GM19452 (cell line): ENCODE data around the gene P4HTM.

ENCODE experiments used
- ATAC-seq: cut with Tn5 transposase; IDR thresholded peaks from one replicate; pipeline ENCODE4 v1.9.1; 2021; ENCODE audit not compliant: unreplicated experiment

P4HTM gene

DNA sequence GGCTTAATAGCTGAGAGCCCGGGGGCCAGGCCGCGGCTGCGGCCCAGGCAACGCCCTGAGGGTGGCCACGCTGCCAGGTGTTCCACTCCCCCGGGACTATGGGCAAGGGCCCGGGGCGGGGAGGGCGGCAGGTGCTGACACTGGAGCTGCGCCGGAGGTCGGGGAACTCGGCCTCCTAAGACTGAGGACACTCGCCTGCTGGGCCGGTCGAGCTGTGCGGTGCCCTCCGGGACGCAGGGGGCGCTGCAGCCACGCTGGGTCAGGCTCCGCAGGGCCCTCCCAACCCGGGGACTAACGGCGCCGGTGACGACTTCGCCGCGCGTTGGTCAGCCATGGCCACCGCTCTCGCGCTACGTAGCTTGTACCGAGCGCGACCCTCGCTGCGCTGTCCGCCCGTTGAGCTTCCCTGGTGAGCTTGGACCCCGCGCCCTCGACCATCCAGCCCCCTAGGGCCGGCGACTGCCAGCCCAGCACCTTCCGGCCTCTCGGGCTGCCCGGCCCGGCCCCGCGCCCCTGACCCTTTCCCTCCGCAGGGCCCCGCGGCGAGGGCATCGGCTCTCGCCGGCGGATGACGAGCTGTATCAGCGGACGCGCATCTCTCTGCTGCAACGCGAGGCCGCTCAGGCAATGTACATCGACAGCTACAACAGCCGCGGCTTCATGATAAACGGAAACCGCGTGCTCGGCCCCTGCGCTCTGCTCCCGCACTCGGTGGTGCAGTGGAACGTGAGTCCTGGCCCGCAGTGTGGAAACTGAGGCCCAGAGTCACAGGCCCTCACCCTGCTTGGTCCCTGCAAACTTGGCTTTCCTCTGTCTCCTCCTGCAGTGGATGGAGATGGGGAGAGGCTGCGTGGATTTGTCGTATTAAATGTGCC, 32.0 kb downstream of the P4HTM start, which contains the start of gene NDUFAF3:
TSS of gene NDUFAF3 (plus strand) at position 309 of the 875 bp plus-strand sequence. CDS start at position 333, 24 bp downstream.
- ATAC-seq = peak; percentile 50

- ATAC-seq = no peak
Measured at GRCh38 chr3:49022688-49023171, 32.7 kb downstream of the P4HTM start.

DNA sequence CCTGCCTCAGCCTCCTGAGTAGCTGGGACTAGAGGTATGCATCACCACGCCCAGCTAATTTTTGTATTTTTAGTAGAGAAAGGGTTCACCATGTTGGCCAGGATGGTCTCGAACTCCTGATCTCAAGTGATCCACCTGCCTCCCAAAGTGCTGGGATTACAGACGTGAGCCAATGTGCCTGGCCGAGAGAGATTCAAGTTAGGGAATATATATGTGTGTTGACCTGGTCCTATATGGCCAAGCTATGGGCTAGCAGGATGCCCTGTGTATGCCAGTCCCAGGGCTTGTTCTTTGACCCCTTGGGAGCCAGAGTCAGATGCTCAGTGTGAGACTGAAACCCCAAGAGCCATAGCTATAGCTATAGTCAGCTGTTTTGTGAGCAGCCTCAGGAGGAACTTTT, 33.7 kb downstream of the P4HTM start:
- ATAC-seq = no peak

DNA sequence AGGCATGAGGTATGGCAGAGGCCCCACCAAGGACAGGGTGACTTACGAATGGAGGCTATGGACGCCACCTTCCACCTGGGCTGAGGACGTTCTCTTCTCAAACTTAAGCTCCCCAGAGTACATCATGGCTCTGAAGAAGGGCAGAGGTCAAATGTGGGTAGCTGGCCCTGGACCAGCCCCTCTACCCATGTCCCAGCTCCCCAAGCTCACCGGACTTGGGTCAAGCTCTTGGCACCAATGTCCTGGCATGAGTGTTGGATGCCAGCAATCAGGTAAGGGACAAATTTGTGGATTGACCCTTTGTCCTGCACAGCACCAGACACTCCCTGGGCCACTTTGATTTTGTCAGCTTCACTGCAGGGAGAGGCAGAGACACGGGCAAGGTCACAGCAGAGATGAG, 34.4 kb downstream of the P4HTM start:
- no peak for ATAC-seq

- ATAC-seq = no peak
Measured at GRCh38 chr3:49025005-49025792, 35.2 kb downstream of the P4HTM start.

GRCh38 chr3:49025793-49026520, 35.9 kb downstream of the P4HTM start:
- ATAC-seq = no peak

GRCh38 chr3:49026536-49026935, 36.5 kb downstream of the P4HTM start:
- ATAC-seq = no peak

DNA sequence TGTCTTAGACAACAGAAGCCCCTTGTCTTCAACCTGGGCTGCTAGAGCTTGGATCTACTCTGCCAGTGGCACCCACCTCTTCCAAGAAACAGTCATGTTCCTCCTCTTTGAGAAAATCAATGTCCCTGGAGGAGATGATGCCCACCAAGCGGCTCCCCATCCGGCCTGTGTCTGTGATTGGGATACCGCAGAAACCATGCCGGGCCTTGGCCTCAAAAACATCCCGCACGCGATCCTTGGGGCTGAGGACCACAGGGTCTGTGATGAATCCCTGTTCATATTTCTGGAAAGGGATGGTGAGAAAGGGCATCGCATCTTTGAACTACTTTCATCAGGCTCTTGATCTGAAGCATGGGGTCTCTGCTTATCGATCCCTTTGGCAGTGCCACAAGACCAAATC, 37.6 kb downstream of the P4HTM start:
- no peak for ATAC-seq

- no peak for ATAC-seq
Measured at GRCh38 chr3:49028298-49028672, 38.2 kb downstream of the P4HTM start.

DNA sequence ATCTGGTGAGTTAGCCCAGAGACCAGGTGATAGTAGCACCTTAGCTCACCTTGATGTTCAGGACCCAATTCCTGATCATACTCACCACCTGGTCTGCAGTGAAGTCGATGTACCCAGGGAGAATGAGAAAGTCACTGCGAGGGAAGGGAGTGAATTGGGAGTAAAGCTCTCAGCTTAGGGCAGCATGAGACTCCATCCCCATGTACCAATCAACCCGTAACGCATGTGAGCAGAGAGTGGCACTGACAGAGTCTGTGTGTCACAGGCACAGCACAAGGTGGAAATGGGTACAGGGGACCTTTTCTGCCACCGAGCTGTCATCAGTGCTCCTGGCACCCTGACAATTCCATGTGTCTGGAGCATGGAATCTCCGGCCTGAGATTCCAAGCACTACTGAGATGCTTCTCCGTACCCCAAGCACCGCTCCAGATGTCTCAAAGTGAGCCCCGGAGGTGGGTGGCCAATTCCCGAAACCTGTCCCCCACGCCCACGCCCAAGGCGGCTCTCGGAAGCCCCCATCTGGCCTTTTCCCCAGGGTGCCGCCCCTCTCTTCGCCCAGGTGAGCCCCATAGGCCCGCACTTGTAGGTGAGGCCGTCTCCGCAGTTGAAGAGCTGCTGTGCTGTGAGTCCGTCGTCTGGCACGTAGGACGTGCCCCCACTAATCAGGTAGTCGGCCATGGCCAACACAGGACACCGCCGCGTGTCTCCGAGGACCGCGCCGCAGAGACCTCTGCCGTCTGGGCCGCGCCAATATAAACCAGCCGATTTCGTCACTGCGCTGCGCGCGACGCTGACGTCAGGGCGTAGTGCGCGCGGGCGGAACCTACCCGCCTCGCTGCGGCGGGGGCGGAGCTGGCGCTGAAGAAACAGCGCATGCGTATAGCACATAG, 38.9 kb downstream of the P4HTM start, which contains the start of gene IMPDH2:
TSS of gene IMPDH2 (minus strand) at position 726 of the 890 bp plus-strand sequence. CDS start at position 678, 48 bp downstream.
- ATAC-seq = peak; percentile 93

- no peak for ATAC-seq
Measured at GRCh38 chr3:49029563-49029884, 39.5 kb downstream of the P4HTM start.

- ATAC-seq = no peak
Measured at GRCh38 chr3:49030321-49030720, 40.3 kb downstream of the P4HTM start.

DNA sequence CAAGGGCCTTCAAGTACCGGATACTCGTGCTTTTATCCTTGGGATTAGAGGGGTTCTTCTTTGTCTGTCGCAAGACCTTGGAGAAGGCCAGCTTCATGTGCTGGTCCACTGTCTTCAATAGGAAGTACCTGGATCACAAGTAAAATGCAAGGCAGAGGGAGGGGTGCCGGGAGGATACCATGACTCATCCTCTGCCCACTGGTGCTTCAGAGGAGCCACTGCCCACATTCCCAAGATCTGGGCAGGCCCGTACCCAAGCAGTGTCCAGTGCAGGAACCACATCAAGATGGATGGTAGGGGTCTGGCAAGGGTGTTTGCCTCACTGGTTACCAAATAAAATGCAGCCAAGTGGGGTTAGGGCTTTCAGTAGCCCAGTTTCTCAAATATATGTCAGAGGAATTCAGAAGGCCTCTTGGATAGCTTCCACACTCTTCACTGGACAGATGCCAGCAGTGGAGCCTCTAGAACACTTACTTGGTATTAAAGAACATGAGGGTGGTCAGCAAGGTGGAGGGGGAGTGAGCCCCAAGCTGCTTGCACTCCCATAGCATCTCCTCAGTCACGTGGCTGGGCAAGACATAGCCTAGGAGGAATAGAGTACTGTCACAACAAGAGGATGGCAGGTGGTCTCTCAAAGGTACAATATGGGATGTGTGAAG, 42.7 kb downstream of the P4HTM start:
- ATAC-seq = no peak

DNA sequence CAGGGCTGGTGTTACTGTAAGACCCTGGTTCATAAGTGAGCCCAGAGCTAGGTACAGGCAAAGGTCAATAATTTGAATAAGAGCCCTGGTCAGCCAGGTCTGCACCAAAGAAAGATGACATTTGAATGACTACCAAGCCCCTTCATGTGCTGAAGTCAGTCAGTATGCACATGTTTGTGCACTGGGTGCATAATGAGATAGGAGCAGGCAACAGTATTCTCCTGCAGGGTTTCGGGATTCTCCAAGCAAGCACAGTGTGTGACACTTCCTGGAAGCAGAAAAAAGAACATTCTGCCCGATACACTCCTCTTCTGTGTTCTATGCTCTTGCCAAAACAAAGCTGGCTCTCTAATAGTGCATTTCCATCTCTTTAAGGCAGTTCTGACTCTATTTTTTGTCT, 44.6 kb downstream of the P4HTM start:
- no peak for ATAC-seq

DNA sequence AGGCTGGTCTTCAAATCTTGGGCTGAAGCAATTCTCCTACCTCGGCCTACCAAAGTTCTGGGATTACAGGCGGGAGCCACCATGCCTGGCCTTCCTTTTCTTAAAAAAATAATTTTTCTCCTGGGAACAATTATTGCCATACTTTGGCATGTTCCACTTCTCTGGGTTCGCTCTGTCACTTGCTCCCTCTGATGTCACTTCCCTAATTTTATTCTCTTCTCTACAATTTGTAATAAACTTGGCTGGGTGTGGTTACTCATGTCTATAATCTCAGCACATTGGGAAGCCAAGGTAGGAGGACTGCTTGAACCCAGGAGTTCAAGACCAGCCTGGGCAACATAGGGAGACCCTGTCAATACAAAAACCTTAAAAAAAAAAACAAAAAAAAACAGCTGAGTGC, 45.2 kb downstream of the P4HTM start:
- no peak for ATAC-seq

DNA sequence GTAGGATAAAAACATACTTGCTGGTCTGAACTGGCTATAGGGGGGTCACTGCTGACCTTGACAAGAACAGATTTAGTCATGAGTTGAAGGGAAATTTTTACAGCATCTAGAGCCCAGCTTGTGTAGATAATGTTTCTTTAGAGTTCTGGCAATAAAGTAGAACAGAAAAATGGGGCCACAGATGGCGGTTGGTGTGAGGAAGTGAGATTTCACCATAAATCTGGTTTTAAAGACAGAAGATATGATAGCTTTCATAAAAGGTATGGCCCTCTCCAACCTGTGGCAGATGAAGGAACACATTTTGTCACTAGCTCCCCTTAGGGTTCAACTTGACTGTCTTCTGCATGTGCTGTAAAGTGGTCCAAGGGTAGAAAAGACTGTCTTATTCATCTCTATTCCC, 63.5 kb downstream of the P4HTM start:
- ATAC-seq = no peak

DNA sequence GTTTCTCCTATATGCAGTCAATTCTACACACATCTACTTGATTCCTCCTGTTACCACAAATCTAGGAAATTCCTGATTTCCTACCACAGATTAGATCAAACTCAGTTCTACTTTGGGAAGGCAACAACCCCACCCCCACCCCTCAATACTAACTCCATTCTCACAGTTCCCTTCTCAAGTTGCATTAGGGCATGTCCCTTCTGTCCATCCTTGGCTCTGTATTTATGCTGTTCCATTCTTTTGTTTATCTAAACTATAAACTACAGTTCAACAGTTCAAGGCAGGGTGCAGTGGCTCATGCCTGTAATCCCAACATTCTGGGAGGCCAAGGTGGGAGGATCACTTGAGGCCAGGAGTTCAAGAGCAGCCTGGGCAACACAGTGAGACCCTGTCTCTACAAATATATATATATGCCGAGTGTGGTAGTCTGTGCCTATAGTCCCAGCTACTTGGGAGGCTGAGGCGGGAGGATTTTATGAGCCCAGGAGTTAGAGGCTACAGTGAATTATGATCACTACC, 64.4 kb downstream of the P4HTM start:
- no peak for ATAC-seq
